GM13977 (cell line): ENCODE measurements around the gene HADH.

Experiments
- DNase-seq: peaks from one replicate; pipeline ENCODE4 v3.0.0; 2012; ENCODE audit warnings: low spot score
- in situ Hi-C: fragments of 300-500 bp; cut with MboI; formaldehyde crosslinking; loops from one replicate; pipeline ENCODE4 v1.12.0; 2022; ENCODE audit warnings: low sequenced_read_pairs, low pct_unique_long_range_greater_than_20kb, mixed read lengths, inconsistent platforms; ENCODE audit not compliant: unreplicated experiment
- TF ChIP-seq, protein P1 (sequence below): IDR thresholded peaks from 2 replicates; pipeline ENCODE4 v1.5.1; 2012; ENCODE audit warnings: mild to moderate bottlenecking, control low read depth; ENCODE audit not compliant: insufficient read depth; ENCODE audit errors: extremely low read depth, missing control alignments

HADH gene

GRCh38 chr4:107996949-107997788 lies 7.5 kb downstream of the HADH start:
- in situ Hi-C loops, result no loop called here
- TF ChIP-seq, protein P1, sequence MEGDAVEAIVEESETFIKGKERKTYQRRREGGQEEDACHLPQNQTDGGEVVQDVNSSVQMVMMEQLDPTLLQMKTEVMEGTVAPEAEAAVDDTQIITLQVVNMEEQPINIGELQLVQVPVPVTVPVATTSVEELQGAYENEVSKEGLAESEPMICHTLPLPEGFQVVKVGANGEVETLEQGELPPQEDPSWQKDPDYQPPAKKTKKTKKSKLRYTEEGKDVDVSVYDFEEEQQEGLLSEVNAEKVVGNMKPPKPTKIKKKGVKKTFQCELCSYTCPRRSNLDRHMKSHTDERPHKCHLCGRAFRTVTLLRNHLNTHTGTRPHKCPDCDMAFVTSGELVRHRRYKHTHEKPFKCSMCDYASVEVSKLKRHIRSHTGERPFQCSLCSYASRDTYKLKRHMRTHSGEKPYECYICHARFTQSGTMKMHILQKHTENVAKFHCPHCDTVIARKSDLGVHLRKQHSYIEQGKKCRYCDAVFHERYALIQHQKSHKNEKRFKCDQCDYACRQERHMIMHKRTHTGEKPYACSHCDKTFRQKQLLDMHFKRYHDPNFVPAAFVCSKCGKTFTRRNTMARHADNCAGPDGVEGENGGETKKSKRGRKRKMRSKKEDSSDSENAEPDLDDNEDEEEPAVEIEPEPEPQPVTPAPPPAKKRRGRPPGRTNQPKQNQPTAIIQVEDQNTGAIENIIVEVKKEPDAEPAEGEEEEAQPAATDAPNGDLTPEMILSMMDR, result no peak
- DNase-seq, result no peak

- TF ChIP-seq, protein P1, result no peak
- in situ Hi-C loops, result no loop called here
- no peak for DNase-seq
Measured at GRCh38 chr4:107997794-107998193, 8.1 kb downstream of the HADH start.

GRCh38 chr4:107999932-108000539 lies 10.3 kb downstream of the HADH start:
- in situ Hi-C loops, result no loop called here
- DNase-seq, result no peak
- TF ChIP-seq, protein P1, result no peak

- in situ Hi-C loops, result no loop called here
- no peak for DNase-seq
- TF ChIP-seq, protein P1, result no peak
Measured at GRCh38 chr4:108001540-108002135, 11.9 kb downstream of the HADH start.

GRCh38 chr4:108003982-108004515 lies 14.4 kb downstream of the HADH start:
- no peak for DNase-seq
- TF ChIP-seq, protein P1, result no peak
- in situ Hi-C loops, result no loop called here

DNA sequence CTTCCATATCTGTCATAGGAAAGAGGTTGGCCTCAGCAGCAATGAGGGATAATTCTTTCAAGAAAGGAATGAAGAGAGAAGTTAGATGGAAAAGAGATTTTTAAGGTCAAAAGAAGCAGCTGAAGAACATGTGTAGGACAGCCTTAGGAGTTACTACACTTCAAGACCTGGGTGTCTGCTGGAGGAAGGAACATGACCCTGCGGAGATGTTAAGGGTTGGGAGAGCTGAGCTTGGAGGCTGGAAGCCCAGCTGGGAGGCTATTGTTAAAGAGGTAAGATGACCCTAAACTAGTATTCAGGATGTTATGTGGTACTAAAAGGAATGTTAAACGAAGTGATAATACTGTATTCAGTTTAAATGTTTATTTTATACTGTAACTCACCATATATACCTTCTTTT lies 15.0 kb downstream of the HADH start:
- TF ChIP-seq, protein P1, result no peak

More for the DNA sequence above, 15.0 kb downstream of the HADH start:
- in situ Hi-C loops, result no loop called here
- DNase-seq, result no peak
